Amygdala (tissue), 56 donors: Measurements from ENCODE around the gene SMPD4.
A peak's percentile ranks its signal among the peaks of the same experiment; 100 is the strongest.
"Not testable (repeated sequence)": the region's sequence is repeated elsewhere in the genome, so short reads cannot be mapped to it uniquely, and the experiment has no call there.

ENCODE experiments used
- DNase-seq, 56 donors: peaks; one replicate each; lab custom pipeline; 2025; lab: John Stamatoyannopoulos, UW

The SMPD4 gene

DNA sequence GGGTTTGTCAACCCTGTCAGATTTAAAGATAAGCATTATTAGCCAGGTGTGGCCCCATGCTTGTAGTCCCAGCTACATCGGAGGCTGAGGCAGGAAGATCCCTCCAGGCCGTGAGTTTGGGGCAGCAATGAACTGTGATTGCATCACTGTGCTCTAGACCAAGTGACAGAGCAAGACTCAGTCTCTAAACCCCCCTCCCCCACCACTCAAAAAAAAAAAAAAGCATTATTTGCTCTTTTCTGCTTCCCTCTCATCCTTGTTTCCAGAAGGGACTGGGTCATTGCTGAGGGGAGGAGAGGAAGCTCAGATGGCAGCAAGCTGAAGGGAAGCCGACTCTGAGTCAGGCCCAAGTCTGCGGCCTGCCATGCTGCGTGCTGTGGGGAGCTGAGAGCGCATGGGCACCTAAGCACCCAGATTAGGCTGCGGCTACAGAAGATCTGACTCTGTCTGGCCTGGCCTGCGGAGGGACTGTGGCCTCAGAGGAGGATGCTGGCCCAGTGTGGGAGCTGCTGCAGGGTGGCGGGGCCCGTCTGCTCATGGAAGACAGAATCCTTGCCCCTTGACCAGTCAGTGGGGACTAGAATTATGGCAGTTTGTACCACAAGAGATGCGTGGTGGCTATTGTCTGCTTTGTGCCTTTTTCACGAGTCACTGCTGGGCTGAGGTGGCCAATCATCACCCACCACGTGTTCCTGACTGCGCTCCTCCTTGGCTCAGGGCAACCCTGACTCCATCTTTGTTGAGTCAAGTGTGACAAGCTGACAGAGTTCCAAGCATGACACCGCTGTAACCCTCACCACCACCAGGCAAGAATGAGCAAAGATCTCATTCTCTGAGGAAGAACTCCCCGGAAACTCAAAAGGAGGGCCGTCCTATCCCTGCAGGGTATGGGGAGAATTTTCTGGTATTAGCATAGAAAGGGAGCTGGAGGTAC, 6.7 kb upstream of the SMPD4 start:
- not testable (repeated sequence) for DNase-seq

DNA sequence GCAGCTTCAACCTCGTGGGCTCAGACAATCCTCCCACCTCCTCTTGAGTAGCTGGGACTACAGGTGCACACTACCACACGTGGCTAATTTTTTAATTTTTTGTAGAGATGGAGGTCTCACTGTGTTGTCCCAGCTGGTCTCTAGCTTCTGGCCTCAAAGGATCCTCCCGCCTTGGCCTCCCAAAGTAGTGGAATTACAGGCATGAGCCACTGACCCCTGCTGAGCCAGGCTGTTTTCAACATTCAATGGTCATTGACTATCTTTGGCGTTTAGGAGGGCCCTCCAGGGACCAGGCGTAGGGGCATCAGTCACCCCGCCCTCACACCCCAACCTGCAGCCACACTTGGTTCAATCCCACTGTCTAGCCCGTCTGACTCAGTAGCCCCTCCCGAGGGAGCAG, 5.9 kb upstream of the SMPD4 start:
- no peak for DNase-seq

DNA sequence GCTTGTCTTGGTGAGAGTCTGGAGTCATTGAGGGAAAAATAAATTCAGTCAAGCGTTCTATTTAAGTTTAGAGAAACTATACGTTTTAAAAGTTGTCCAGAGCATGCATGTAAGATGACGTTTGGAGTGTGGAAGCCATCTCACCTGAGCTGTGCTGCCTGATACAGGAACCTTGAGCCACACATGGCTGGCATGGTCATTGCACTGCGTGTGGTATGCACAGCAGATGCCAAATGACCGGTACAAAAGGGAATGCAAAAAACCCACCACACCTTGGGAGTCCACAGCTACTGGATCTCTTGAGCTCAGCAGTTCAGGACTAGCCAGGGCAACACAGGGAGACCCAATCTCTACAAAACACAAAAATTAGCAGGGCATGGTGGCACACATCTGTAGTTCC, 5.0 kb upstream of the SMPD4 start:
- DNase-seq: no peak

- no peak for DNase-seq
Observed at GRCh38 chr2:130185896-130186295, 4.5 kb upstream of the SMPD4 start.

DNA sequence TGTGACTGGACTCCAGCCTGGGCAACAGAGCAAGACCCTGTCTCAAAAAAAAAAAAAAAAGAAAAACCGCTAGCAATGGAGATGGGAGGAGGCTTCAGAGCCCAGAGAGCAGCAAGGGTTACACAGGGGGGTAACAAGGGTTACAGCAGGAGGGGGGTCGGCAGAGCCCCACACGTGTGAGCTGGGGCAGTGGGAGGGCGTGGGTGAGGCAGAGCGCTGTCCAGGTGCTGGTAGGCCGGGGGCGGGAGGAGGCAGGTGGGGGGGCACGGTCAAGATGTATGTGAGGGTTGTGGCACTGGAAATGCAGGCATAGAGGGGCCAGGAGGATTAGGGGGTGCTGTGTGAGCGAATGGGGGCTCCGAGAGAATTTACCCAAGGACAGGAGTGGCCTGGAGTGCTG, 4.0 kb upstream of the SMPD4 start:
- no peak for DNase-seq

DNA sequence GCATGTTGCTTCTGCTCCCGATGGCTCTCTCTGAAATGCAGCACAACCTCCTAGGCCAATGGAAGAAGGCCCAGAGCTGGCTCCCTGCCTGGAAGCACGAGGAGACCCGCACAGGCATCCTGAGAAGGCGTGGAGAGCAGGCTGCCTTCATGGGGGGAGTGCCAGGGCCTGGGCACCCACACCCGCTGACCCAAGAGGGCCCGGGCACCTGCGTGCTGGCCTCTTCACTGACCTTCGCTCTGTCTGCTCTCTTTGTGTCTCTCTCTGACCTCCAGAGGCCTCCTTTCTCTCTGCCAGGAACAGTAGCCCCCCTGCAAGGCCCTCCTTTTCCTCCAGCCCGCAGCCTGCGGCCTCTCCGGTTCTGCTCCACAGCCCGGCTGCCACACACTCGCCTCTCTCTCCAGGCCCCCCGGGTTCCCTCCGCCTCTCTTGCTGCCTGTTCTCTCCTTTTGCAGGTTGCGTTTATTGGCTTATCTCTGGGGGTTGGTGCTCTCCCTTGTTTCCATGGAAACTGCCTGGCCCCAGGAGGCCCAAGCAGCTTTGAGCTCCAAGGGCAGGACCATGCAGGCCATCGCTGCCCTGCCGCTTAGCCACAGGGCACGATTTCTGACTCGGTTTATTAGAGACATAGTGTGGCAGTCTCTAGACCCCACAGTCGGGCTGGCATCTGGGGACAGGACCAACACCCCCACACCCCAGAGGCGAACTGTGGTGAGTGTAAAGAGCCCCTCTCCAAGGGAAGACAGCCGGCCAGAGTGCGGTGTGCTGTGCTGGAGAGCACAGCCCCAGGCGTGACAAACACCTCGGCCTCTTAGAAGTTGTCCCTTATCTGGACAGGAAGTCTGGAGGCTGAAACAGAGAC, 2.3 kb upstream of the SMPD4 start:
- DNase-seq: peak in 32 of 56 donors; percentile 8 to 58 (median 32)

GRCh38 chr2:130182826-130183511, 1.6 kb upstream of the SMPD4 start:
- DNase-seq: peak in 2 of 56 donors; percentile 27 to 28

DNA sequence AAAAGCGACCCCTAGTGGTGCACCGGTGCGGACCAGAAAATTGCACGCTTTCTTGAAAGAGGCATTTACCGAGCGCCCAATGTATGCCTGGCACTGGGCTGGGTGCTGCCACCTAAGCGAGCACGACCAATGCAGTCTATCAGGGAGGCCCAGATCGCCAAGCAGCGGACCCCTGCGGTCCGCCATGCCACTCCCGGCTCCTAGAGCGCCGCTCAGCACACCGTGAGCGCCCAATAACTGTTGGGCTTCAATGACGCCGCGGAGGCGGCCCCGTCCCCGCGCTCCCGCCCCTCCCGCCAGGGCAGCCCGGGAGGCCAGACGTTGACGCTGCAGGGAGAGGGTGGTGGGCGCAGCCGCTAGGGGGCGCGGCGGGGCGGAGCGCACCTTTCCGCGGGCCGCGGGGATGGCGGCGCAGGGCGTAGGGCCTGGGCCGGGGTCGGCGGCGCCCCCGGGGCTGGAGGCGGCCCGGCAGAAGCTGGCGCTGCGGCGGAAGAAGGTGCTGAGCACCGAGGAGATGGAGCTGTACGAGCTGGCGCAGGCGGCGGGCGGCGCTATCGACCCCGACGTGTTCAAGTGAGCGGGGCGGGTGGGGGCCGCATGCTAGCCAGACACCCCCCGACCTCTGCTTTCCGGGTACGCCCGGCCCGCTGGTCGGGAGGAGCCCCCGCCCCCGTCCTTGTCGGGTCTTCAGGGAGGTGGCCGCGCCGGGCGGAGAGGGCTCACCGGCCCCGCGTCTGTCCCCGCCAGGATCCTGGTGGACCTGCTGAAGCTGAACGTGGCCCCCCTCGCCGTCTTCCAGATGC, 679 bp upstream of the SMPD4 start, which contains the start of gene MZT2B:
MZT2B (plus strand) TSS at position 383 of the 803 bp plus-strand sequence; CDS start at position 404, 21 bp downstream.
- peak; percentile 50 to 95 (median 80) for DNase-seq

- not testable (repeated sequence) for DNase-seq
Observed at GRCh38 chr2:130180404-130181324, 738 bp downstream of the SMPD4 start.

- DNase-seq: not testable (repeated sequence)
Observed at GRCh38 chr2:130174866-130175265, 6.5 kb downstream of the SMPD4 start.

- DNase-seq: no peak
Observed at GRCh38 chr2:130169896-130170295, 11.5 kb downstream of the SMPD4 start.

- not testable (repeated sequence) for DNase-seq
Observed at GRCh38 chr2:130169163-130169562, 12.2 kb downstream of the SMPD4 start.

GRCh38 chr2:130166611-130167010, 14.8 kb downstream of the SMPD4 start:
- DNase-seq: not testable (repeated sequence)

DNA sequence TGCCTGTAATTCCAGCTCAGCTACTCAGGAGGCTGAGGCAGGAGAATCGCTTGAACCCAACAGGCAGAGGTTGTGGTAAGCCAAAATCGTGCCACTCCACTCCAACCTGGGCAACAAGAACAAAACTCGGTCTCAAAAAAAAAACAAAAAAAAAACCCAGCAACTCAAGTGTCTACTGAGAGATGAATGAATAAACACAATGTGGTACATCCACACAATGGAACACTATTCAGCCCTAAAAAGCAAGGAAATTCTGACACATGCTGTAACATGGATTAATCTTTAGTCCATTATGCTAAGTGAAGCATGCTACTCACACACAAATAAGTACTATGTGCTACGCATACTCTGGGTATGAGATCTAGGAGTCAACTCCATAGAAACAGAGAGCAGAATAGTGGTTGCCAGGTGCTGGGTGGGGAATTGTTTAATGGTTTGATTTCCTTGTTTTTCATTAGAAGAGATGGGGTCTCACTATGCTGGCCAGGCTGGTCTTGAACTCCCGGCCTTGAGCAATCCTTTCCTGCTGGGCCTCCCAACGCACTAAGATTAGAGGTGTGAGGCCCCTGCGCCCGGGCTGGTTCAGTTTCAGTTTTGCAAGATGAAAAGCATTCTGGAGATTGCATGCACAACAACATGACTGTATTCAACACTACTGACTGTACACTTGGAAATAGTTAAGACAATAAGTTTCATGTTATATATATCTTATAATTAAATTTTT, 15.9 kb downstream of the SMPD4 start:
- DNase-seq: no peak

DNA sequence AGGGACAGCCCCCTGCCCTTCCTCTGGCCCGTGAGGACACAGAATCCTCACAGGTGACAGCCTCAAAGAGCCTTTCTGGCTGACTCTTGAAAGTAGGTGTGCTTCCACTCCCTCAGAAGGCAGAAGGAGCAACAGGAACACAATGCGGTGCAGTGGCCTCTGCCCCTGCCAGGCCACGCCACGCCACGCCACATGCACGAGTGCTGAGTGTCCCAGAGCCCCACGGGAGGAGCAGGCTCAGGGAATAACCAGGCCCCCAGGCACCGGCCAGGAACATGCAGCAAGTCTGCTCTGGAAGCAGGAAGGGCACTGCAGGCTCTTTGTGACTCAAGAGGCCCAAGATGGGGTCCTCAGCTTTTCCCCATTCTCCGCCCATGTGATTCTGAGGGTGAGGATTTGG, 18.4 kb downstream of the SMPD4 start:
- no peak for DNase-seq

- DNase-seq: not testable (repeated sequence)
Observed at GRCh38 chr2:130162486-130162885, 18.9 kb downstream of the SMPD4 start.

- DNase-seq: peak in 17 of 56 donors; percentile 6 to 63 (median 35)
Observed at GRCh38 chr2:130160838-130161705, 20.3 kb downstream of the SMPD4 start.
